Glutamatergic neuron (in vitro differentiated cells): ENCODE measurements around the gene SLC25A28. TPM values are rescaled to one million over a fixed set of nuclear protein-coding genes. Genes with fewer than 3 reads are reported as not detected.

Source experiments
- DNase-seq: peaks from one replicate; pipeline ENCODE4 v3.0.0; 2022
- H3K27ac Mint-ChIP-seq: one replicate; pipeline ENCODE4 v1.8.0; 2020; ENCODE audit warnings: mild to moderate bottlenecking, mixed read lengths, inconsistent platforms; ENCODE audit not compliant: unreplicated experiment
- H3K27me3 Mint-ChIP-seq: one replicate; pipeline ENCODE4 v1.8.0; 2020; ENCODE audit warnings: mild to moderate bottlenecking, moderate library complexity, mixed read lengths, inconsistent platforms; ENCODE audit not compliant: unreplicated experiment
- H3K36me3 Mint-ChIP-seq: one replicate; pipeline ENCODE4 v1.8.0; 2020; ENCODE audit warnings: mild to moderate bottlenecking, mixed read lengths, inconsistent platforms; ENCODE audit not compliant: unreplicated experiment
- H3K4me1 Mint-ChIP-seq: one replicate; pipeline ENCODE4 v1.8.0; 2020; ENCODE audit warnings: mild to moderate bottlenecking, low read depth, mixed read lengths, inconsistent platforms; ENCODE audit not compliant: unreplicated experiment
- H3K4me3 Mint-ChIP-seq: one replicate; pipeline ENCODE4 v1.8.0; 2020; ENCODE audit warnings: mild to moderate bottlenecking, mixed read lengths, inconsistent platforms; ENCODE audit not compliant: unreplicated experiment
- H3K9me3 Mint-ChIP-seq: one replicate; pipeline ENCODE4 v1.8.0; 2020; ENCODE audit warnings: mild to moderate bottlenecking, moderate library complexity, mixed read lengths, inconsistent platforms; ENCODE audit not compliant: unreplicated experiment
- total RNA-seq: library from RNA; stranded (reverse); fragmentation: NEBNext Ultra II Directional; extraction: Animal tissue kit (Norgen Biotek cat#: 25700); gene quantifications from one replicate; pipeline ENCODE4 v1.2.1, GENCODE V29; 2021; ENCODE audit not compliant: unreplicated experiment
- TF ChIP-seq, protein P1 (sequence below): fragments of 200-600 bp; sonication (generic); IDR thresholded peaks from one replicate; pipeline ENCODE4 v1.5.0; 2021; ENCODE audit not compliant: partially characterized antibody, unreplicated experiment

The SLC25A28 gene
- total RNA-seq, 1 donor from 2014 or later: 27.1 TPM

DNA sequence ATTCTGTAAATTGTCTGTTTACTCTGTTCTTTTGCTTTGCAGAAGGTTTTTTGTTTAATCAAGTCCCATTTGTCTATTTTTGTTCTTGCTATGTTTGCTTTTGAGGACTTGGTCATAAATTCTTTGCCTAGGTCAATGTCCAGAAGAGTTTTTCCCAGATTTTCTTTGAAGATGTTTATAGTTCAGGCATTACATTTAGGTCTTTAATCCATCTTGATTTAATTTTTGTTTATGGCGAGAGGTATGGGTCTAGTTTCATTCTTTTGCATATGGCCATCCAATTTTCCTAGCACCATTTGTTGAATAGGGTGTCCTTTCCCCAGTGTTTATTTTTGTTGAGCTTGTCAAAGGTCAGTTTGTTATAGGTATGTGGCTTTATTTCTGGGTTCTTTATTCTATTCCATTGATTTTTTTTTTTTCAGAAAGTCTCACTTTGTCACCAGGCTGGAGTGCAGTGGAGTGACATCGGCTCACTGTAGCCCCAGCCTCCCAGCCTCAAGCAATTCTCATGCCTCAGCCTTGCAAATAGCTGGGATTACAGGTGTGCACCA is 27.4 kb upstream of the SLC25A28 start:
- H3K27me3 Mint-ChIP-seq: peaks cover 1% of the 10 kb centered on the region

GRCh38 chr10:99633832-99634231 is 13.6 kb upstream of the SLC25A28 start:
- no peak overlapping the region for H3K4me3 Mint-ChIP-seq

More for the DNA sequence above, 27.4 kb upstream of the SLC25A28 start:
- DNase-seq: no peak
- TF ChIP-seq, protein P1, sequence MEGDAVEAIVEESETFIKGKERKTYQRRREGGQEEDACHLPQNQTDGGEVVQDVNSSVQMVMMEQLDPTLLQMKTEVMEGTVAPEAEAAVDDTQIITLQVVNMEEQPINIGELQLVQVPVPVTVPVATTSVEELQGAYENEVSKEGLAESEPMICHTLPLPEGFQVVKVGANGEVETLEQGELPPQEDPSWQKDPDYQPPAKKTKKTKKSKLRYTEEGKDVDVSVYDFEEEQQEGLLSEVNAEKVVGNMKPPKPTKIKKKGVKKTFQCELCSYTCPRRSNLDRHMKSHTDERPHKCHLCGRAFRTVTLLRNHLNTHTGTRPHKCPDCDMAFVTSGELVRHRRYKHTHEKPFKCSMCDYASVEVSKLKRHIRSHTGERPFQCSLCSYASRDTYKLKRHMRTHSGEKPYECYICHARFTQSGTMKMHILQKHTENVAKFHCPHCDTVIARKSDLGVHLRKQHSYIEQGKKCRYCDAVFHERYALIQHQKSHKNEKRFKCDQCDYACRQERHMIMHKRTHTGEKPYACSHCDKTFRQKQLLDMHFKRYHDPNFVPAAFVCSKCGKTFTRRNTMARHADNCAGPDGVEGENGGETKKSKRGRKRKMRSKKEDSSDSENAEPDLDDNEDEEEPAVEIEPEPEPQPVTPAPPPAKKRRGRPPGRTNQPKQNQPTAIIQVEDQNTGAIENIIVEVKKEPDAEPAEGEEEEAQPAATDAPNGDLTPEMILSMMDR: no peak
- Mint-ChIP-seq H3K27ac (no peak overlapping the region), H3K9me3 (peaks cover 3% of the 10 kb centered on the region), H3K4me1 (no peaks in the 10 kb centered on the region), H3K4me3 (no peak overlapping the region), H3K36me3 (peaks cover 7% of the 10 kb centered on the region)

DNA sequence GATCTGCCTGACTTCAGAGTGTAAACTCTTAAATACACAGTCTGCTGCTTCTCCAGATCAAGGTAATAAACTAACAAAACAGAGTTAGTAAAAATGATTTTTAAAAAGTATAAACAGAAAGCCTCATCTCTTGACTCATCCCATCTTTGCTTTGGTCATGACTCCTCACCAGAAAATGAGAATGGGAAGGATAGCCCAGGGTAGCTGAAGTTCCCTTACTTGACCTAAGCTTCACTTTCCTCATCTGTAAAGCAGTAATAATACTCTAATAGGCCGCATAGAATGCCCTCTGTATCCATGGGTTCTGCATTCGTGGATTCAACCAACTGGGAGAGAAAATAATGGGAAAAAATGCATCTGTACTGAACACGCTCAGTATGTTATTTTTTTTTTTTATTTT is 11.3 kb upstream of the SLC25A28 start:
- H3K9me3 Mint-ChIP-seq: no peaks in the 10 kb centered on the region
- no peak for DNase-seq
- no peak overlapping the region for H3K4me3 Mint-ChIP-seq
- H3K36me3 Mint-ChIP-seq: no peaks in the 10 kb centered on the region
- no peak overlapping the region for H3K27ac Mint-ChIP-seq
- TF ChIP-seq, protein P1: no peak
- H3K27me3 Mint-ChIP-seq: no peaks in the 10 kb centered on the region
- no peaks in the 10 kb centered on the region for H3K4me1 Mint-ChIP-seq

More at GRCh38 chr10:99633832-99634231, 13.6 kb upstream of the SLC25A28 start:
- no peaks in the 10 kb centered on the region for H3K27me3 Mint-ChIP-seq
- H3K4me1 Mint-ChIP-seq: no peaks in the 10 kb centered on the region
- TF ChIP-seq, protein P1: no peak
- no peak overlapping the region for H3K27ac Mint-ChIP-seq
- no peak for DNase-seq
- H3K9me3 Mint-ChIP-seq: no peaks in the 10 kb centered on the region
- no peaks in the 10 kb centered on the region for H3K36me3 Mint-ChIP-seq

DNA sequence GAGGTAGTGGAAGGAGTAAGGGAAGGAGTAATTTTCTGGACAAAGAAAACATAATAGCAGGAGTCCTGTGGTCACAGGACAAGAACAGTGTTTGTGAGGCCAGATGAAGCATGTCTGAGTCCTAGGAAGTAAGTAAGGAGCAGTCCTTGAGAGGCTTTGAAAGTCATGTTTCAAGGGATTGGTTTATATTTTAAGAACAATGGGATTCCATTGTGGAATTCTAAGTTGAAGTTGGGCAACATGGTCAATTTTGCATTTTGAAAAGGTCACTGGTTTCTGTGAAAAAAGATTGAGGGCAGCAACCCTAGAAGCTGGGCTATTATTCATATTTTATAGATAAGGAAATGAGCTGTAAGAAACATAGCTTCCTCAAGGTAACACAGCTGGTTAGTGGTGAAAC is 10.8 kb upstream of the SLC25A28 start:
- DNase-seq: no peak
- Mint-ChIP-seq H3K27ac (no peak overlapping the region), H3K27me3 (no peaks in the 10 kb centered on the region), H3K4me1 (no peaks in the 10 kb centered on the region), H3K36me3 (no peaks in the 10 kb centered on the region), H3K4me3 (no peak overlapping the region), H3K9me3 (no peaks in the 10 kb centered on the region)
- TF ChIP-seq, protein P1: no peak

- no peak overlapping the region for H3K4me3 Mint-ChIP-seq
- no peaks in the 10 kb centered on the region for H3K9me3 Mint-ChIP-seq
- H3K36me3 Mint-ChIP-seq: no peaks in the 10 kb centered on the region
- H3K27ac Mint-ChIP-seq: no peak overlapping the region
- H3K27me3 Mint-ChIP-seq: no peaks in the 10 kb centered on the region
- TF ChIP-seq, protein P1: no peak
- no peaks in the 10 kb centered on the region for H3K4me1 Mint-ChIP-seq
- no peak for DNase-seq
Observed at GRCh38 chr10:99630433-99630832, 10.2 kb upstream of the SLC25A28 start.
